ENCODE results near the gene CR1L.

DNA sequence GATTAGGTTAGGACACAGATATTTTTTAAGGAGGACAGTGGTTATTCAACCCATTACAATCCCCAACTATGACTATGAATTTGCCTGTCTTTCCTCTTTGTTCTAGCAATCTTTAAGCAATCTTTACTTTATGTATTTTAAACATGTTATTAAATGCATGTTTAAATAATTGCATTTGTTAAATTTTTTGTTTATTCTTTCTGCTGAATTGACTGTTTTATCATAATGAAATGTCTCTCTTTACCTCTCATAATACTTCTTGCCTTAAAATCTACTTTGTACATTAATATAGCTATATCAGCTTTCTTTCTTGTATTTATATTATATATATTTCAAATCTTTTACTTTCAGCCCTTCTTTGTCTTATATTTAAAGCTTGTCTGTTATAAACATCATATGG is 46.1 kb downstream of the CR1L start:
- TF ChIP-seq, protein P1, sequence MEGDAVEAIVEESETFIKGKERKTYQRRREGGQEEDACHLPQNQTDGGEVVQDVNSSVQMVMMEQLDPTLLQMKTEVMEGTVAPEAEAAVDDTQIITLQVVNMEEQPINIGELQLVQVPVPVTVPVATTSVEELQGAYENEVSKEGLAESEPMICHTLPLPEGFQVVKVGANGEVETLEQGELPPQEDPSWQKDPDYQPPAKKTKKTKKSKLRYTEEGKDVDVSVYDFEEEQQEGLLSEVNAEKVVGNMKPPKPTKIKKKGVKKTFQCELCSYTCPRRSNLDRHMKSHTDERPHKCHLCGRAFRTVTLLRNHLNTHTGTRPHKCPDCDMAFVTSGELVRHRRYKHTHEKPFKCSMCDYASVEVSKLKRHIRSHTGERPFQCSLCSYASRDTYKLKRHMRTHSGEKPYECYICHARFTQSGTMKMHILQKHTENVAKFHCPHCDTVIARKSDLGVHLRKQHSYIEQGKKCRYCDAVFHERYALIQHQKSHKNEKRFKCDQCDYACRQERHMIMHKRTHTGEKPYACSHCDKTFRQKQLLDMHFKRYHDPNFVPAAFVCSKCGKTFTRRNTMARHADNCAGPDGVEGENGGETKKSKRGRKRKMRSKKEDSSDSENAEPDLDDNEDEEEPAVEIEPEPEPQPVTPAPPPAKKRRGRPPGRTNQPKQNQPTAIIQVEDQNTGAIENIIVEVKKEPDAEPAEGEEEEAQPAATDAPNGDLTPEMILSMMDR (conservative IDR thresholded peaks at IDR 0.05): no peak
- no peak for TF ChIP-seq EZH2 (IDR thresholded peaks at IDR 0.05; ENCODE audit: low read depth)

All from PC-9 (cell line).